OCI-LY3 (cell line): ENCODE results near the gene PGM2.

ENCODE experiments used
- CTCF ChIP-seq: fragments of 200-600, 300-600 bp; sonication (generic); IDR thresholded peaks from 2 replicates; pipeline ENCODE4 v1.5.1; 2014; ENCODE audit warnings: antibody characterized with exemption, low read length, low read depth
- EZH2phosphoT487 ChIP-seq: fragments of 200-600 bp; shearing (Covaris generic); IDR thresholded peaks from 2 replicates; pipeline ENCODE4 v1.6.1; 2018; ENCODE audit warnings: antibody characterized with exemption, mixed run types, low read depth

- no peak for TF ChIP-seq CTCF
- no peak for TF ChIP-seq EZH2phosphoT487
Observed at GRCh38 chr4:37868238-37868637, 41.8 kb downstream of the PGM2 start.
